B cell (primary cell): ENCODE data around the gene ITIH2.

ENCODE experiments used
- EZH2 ChIP-seq: IDR thresholded peaks from 2 replicates; pipeline ENCODE4 v1.6.1; 2012; ENCODE audit warnings: borderline replicate concordance, low read depth, mild to moderate bottlenecking, moderate library complexity, low read length; ENCODE audit not compliant: insufficient read depth, poor library complexity, severe bottlenecking
- TF ChIP-seq, protein P1 (sequence below): fragments of 200-600 bp; IDR thresholded peaks from one replicate; pipeline ENCODE4 v1.8.0; 2022; ENCODE audit warnings: antibody characterized with exemption, mild to moderate bottlenecking

DNA sequence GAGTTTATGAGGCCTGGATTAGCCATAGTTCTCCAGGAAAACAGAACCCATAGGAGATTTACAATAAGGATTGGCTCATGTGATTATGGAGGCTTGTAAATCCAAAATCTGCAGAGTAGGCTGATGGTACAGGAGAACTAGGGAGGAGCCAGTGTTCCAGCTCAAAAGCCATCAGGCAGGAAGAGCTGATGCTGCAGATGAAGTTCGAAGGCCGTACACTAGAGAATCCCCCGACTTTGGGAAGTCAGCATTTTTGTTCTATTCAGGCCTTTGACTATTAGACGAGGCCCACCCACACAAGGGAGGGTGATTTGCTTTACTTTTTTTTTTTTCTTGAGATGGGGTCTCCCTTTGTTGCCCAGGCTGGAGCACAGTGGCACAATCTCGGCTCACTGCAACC lies 47.1 kb downstream of the ITIH2 start:
- TF ChIP-seq, protein P1, sequence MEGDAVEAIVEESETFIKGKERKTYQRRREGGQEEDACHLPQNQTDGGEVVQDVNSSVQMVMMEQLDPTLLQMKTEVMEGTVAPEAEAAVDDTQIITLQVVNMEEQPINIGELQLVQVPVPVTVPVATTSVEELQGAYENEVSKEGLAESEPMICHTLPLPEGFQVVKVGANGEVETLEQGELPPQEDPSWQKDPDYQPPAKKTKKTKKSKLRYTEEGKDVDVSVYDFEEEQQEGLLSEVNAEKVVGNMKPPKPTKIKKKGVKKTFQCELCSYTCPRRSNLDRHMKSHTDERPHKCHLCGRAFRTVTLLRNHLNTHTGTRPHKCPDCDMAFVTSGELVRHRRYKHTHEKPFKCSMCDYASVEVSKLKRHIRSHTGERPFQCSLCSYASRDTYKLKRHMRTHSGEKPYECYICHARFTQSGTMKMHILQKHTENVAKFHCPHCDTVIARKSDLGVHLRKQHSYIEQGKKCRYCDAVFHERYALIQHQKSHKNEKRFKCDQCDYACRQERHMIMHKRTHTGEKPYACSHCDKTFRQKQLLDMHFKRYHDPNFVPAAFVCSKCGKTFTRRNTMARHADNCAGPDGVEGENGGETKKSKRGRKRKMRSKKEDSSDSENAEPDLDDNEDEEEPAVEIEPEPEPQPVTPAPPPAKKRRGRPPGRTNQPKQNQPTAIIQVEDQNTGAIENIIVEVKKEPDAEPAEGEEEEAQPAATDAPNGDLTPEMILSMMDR, result no peak
- TF ChIP-seq EZH2, result no peak
